Measurements from ENCODE around the gene FAH.

- TF ChIP-seq GATA3 (IDR thresholded peaks at IDR 0.05; ENCODE audit: low read depth, low read length): no peak
- TF ChIP-seq GATA2 (IDR thresholded peaks at IDR 0.05; ENCODE audit: low read depth, low read length): no peak
Measured at GRCh38 chr15:80118956-80119355, 33.8 kb upstream of the FAH start.

Data from SH-SY5Y (cell line).